Vagina (tissue), 2 donors: ENCODE results near the gene SIRPA.
A peak's percentile ranks its signal among the peaks of the same experiment; 100 is the strongest.

Source experiments
- CTCF ChIP-seq, 3 experiments: fragments of 450-650 bp in 2 of 3; fragments of 200-600 bp in 1 of 3; sonication (generic) in 1 of 3; IDR thresholded peaks; one replicate each; pipeline ENCODE4 v1.5.1; 2017 to 2019; ENCODE audit warnings: antibody characterized with exemption in 3 of 3, mild to moderate bottlenecking in 2 of 3, moderate library complexity in 2 of 3
- POLR2A ChIP-seq, 2 donors: fragments of 450-650 bp; IDR thresholded peaks; one replicate each; pipeline ENCODE4 v1.6.1; 2017; ENCODE audit warnings: antibody characterized with exemption in 2 of 2, mild to moderate bottlenecking in 2 of 2, moderate library complexity in 2 of 2
- POLR2AphosphoS5 ChIP-seq, 2 donors: sonication (generic); formaldehyde crosslinking; IDR thresholded peaks; one replicate each; pipeline ENCODE4 v1.9.0; 2017; ENCODE audit warnings: antibody characterized with exemption in 2 of 2, mild to moderate bottlenecking in 2 of 2, low read depth in 1 of 2; ENCODE audit not compliant: insufficient read depth in 1 of 2

- TF ChIP-seq POLR2A (IDR thresholded peaks at IDR 0.05), result no peak
- TF ChIP-seq CTCF (IDR thresholded peaks at IDR 0.05), result no peak
- TF ChIP-seq POLR2AphosphoS5 (IDR thresholded peaks at IDR 0.05; ENCODE audit: insufficient read depth in 1 of 2, low read depth in 1 of 2), result peak in 1 of 2 donors; percentile 48
Measured at GRCh38 chr20:1933465-1933870, 38.3 kb downstream of the SIRPA start.
